ENCODE measurements around the gene ZNF320. TPM values are rescaled to one million over a fixed set of nuclear protein-coding genes. Genes with fewer than 3 reads are reported as not detected.
"Not testable (repeated sequence)": the region's sequence is repeated elsewhere in the genome, so short reads cannot be mapped to it uniquely, and the experiment has no call there.

The ZNF320 gene
- total and polyA plus RNA-seq, 4 donors, result 5.0 to 34.6 (median 12.3) TPM

- no peak overlapping the region for H3K9ac ChIP-seq (ENCODE audit: insufficient read depth in 1 of 2, low read length in 2 of 2)
- no peaks in the 10 kb centered on the region for H3K4me1 ChIP-seq (ENCODE audit: control insufficient read depth in 5 of 5, insufficient read depth in 5 of 5, low read length in 5 of 5)
- H3K27ac ChIP-seq (ENCODE audit: low read depth in 1 of 2, low read length in 1 of 2), result no peak overlapping the region
- 90 to 92% methylated on average over 3 of the region's 3 CpGs for WGBS, 2 donors
- no peaks in the 10 kb centered on the region for H3K36me3 ChIP-seq (ENCODE audit: control insufficient read depth in 4 of 4, insufficient read depth in 4 of 4, low read length in 4 of 4)
- no peak for DNase-seq
- TF ChIP-seq, protein P1, sequence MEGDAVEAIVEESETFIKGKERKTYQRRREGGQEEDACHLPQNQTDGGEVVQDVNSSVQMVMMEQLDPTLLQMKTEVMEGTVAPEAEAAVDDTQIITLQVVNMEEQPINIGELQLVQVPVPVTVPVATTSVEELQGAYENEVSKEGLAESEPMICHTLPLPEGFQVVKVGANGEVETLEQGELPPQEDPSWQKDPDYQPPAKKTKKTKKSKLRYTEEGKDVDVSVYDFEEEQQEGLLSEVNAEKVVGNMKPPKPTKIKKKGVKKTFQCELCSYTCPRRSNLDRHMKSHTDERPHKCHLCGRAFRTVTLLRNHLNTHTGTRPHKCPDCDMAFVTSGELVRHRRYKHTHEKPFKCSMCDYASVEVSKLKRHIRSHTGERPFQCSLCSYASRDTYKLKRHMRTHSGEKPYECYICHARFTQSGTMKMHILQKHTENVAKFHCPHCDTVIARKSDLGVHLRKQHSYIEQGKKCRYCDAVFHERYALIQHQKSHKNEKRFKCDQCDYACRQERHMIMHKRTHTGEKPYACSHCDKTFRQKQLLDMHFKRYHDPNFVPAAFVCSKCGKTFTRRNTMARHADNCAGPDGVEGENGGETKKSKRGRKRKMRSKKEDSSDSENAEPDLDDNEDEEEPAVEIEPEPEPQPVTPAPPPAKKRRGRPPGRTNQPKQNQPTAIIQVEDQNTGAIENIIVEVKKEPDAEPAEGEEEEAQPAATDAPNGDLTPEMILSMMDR (IDR thresholded peaks at IDR 0.05; ENCODE audit: control extremely low read depth, extremely low read depth), result no peak
- ATAC-seq (ENCODE audit: insufficient read depth, low FRiP score), result no peak
- no peak overlapping the region for H3K4me3 ChIP-seq
- peaks cover 0 to 4% (median 0%) of the 10 kb centered on the region in 4 donors for H3K9me3 ChIP-seq (ENCODE audit: control insufficient read depth in 4 of 4, insufficient read depth in 3 of 4, low read length in 3 of 4)
- H3K27me3 ChIP-seq (ENCODE audit: control insufficient read depth in 3 of 3, insufficient read depth in 3 of 3, low read length in 2 of 3), result no peaks in the 10 kb centered on the region
Observed at GRCh38 chr19:52871466-52871865, 26.0 kb downstream of the ZNF320 start.

- DNase-seq; H3K36me3 ChIP-seq (ENCODE audit: control insufficient read depth in 4 of 4, insufficient read depth in 4 of 4, low read length in 4 of 4); H3K4me1 ChIP-seq (ENCODE audit: control insufficient read depth in 5 of 5, insufficient read depth in 5 of 5, low read length in 5 of 5); H3K4me3 ChIP-seq; H3K27me3 ChIP-seq (ENCODE audit: control insufficient read depth in 3 of 3, insufficient read depth in 3 of 3, low read length in 2 of 3); H3K27ac ChIP-seq (ENCODE audit: low read depth in 1 of 2, low read length in 1 of 2); H3K9ac ChIP-seq (ENCODE audit: insufficient read depth in 1 of 2, low read length in 2 of 2); ATAC-seq (ENCODE audit: insufficient read depth, low FRiP score); H3K9me3 ChIP-seq (ENCODE audit: control insufficient read depth in 4 of 4, insufficient read depth in 3 of 4, low read length in 3 of 4): not testable (repeated sequence)
- WGBS, 2 donors, result 92 to 93% methylated on average over 11 of the region's 11 CpGs
Observed at GRCh38 chr19:52868031-52868430, 29.4 kb downstream of the ZNF320 start.

DNA sequence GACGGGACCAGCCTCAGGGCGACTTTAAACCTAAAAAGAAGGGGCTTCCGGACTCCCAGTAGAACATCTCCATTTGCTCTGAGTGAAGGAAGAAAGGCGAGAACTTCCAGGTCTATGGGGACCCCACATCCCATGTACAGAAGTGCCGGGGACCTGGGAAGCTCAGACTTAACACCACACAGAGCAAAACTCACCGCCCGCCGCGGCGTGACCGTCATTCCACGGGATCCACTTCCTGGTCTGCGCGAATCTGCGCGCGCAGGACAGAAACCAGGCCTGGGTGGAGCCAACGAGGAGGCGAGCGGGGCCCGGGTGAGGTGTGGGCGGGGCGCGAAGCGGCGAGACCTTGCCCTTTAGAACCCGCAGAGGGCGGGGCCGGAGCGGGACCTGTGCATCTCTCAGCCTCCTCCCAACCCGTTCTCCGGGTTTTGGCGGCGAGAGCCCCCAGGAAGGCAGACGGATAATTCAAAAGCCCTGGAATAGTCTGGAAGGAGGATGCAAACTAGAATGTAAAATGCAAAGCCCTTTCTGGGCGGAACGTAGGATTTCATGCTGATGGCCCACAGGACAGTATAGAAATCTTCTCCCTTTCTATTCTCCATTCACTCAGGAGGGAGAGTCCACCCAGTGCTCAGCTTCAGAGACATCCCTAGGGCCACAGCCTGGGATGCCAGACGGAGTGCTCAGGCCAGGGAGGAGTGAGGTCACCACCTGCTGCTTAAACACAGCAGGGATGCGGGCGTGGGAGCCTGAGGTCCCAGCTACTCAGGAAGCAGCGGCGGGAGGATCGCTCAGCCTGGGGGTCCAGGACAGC, 39.9 kb downstream of the ZNF320 start, which contains the start of gene ZNF468:
Gene ZNF468 (minus strand): TSS at position 242 of the 814 bp plus-strand sequence. CDS start 3,347 bp downstream, outside the sequence.
- H3K9me3 ChIP-seq (ENCODE audit: control insufficient read depth in 4 of 4, insufficient read depth in 3 of 4, low read length in 3 of 4); H3K4me1 ChIP-seq (ENCODE audit: control insufficient read depth in 5 of 5, insufficient read depth in 5 of 5, low read length in 5 of 5); H3K27me3 ChIP-seq (ENCODE audit: control insufficient read depth in 3 of 3, insufficient read depth in 3 of 3, low read length in 2 of 3): not testable (repeated sequence)
- H3K4me3 ChIP-seq, result peak within 1 kb of the TSS; percentile 71
- H3K9ac ChIP-seq (ENCODE audit: insufficient read depth in 1 of 2, low read length in 2 of 2), result peak within 1 kb of the TSS in 1 of 2 donors; percentile 42
- peak; percentile 99 for ATAC-seq (ENCODE audit: insufficient read depth, low FRiP score)
- DNase-seq, result peak; percentile 53 to 68 (median 57)
- WGBS, 2 donors, result 3 to 4% methylated on average over 38 to 43 of the region's 43 CpGs
- peak within 1 kb of the TSS; percentile 64 to 72 for H3K27ac ChIP-seq (ENCODE audit: low read depth in 1 of 2, low read length in 1 of 2)
- H3K36me3 ChIP-seq (ENCODE audit: control insufficient read depth in 4 of 4, insufficient read depth in 4 of 4, low read length in 4 of 4), result peaks cover 4 to 10% (median 6%) of the 10 kb centered on the region in 4 donors

DNA sequence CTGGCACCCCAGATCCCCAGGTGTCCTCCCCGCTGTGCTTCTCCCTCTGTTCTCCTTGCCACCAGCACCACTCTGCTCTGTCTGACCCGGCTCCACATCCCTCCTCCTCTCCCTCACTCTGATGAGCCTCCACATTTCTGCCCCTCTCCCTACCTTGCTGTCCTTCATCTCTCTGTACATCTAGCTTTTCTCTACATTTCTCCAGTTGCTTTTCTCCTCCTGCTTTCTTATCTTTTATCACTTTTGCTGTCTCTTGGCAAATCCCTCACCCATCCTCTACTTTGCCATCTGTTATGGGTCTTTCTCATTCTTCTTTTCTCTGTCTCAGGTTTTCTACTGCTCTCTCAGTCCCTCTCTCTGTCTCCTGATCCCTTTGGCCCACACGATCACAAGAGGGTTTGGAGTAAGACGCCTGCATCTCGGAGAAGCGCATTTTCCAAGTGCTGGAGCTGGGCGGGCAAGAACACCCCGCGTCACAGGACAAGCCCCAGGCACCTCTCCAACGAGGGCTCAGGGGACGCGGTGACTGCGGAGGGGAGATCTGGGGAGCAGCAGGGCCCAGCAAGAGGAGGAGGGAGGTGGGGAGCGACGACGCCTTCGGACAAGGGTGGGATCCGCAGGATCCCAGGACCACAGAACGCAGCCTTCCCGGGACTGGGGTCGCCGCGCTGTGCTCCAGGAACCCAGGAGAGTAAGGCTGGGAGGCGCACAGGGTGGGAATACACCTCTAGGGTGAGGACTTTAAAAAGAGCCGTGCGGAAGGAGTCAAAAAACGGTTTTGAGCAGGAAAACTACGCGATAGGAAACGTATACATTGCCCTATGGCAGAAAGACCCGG, 40.7 kb downstream of the ZNF320 start:
- H3K36me3 ChIP-seq (ENCODE audit: control insufficient read depth in 4 of 4, insufficient read depth in 4 of 4, low read length in 4 of 4), result peaks cover 4 to 10% (median 7%) of the 10 kb centered on the region in 4 donors
- 0 to 3% methylated on average over 20 to 27 of the region's 31 CpGs for WGBS, 2 donors
- H3K27ac ChIP-seq (ENCODE audit: low read depth in 1 of 2, low read length in 1 of 2), result peak overlapping the region; percentile 64 to 72
- ATAC-seq (ENCODE audit: insufficient read depth, low FRiP score), result peak; percentile 2
- not testable (repeated sequence) for H3K27me3 ChIP-seq (ENCODE audit: control insufficient read depth in 3 of 3, insufficient read depth in 3 of 3, low read length in 2 of 3); H3K4me1 ChIP-seq (ENCODE audit: control insufficient read depth in 5 of 5, insufficient read depth in 5 of 5, low read length in 5 of 5); H3K9me3 ChIP-seq (ENCODE audit: control insufficient read depth in 4 of 4, insufficient read depth in 3 of 4, low read length in 3 of 4)
- DNase-seq, result peak in 2 of 3 donors; percentile 2 to 3
- peak overlapping the region; percentile 71 for H3K4me3 ChIP-seq
- H3K9ac ChIP-seq (ENCODE audit: insufficient read depth in 1 of 2, low read length in 2 of 2), result peak overlapping the region in 1 of 2 donors; percentile 42

Small RNA genes within 50 kb of the gene (small RNA-seq; reads per million reads assigned to genes)
- gene ZNF320 (ENCODE audit: low replicate concordance), result 0.40 reads per million, percentile 51 among the genes with 10 or more reads in this experiment

Other genes with a start within 250 kb of the ZNF320 start
- 10 to 100 TPM; 18.5 to 28.0 TPM for gene ZNF611, start 162.6 kb downstream of the ZNF320 start, total RNA-seq
- 1 to 10 TPM; 4.3 to 7.8 TPM for gene ZNF611, start 162.6 kb downstream of the ZNF320 start, polyA plus RNA-seq
- 10 to 100 TPM in 1 of 2 donors, 1 to 10 TPM in 1; 8.7 to 12.9 TPM for gene ZNF600, start 110.8 kb downstream of the ZNF320 start, total RNA-seq
- 10 to 100 TPM in 1 of 2 donors, 1 to 10 TPM in 1; 3.5 to 14.8 TPM for gene ZNF600, start 110.8 kb downstream of the ZNF320 start, polyA plus RNA-seq
- gene ZNF28, start 76.0 kb downstream of the ZNF320 start, total RNA-seq, result 10 to 100 TPM; 17.8 to 22.1 TPM
- gene ZNF28, start 76.0 kb downstream of the ZNF320 start, polyA plus RNA-seq, result 1 to 10 TPM; 3.0 to 6.2 TPM
- 10 to 100 TPM; 13.2 to 36.3 TPM for gene ZNF468, start 40.0 kb downstream of the ZNF320 start, total RNA-seq
- gene ZNF468, start 40.0 kb downstream of the ZNF320 start, polyA plus RNA-seq, result 10 to 100 TPM in 1 of 2 donors, 1 to 10 TPM in 1; 8.5 to 11.1 TPM
- 10 to 100 TPM in 1 of 2 donors, 1 to 10 TPM in 1; 6.9 to 18.9 TPM for gene ZNF888, start 25.8 kb upstream of the ZNF320 start, total RNA-seq
- gene ZNF888, start 25.8 kb upstream of the ZNF320 start, polyA plus RNA-seq, result 1 to 10 TPM; 2.2 to 4.5 TPM
- 10 to 100 TPM; 10.2 to 20.9 TPM for gene ZNF816, start 65.2 kb upstream of the ZNF320 start, total RNA-seq
- gene ZNF816, start 65.2 kb upstream of the ZNF320 start, polyA plus RNA-seq, result 1 to 10 TPM; 2.9 to 3.7 TPM
- not detected for gene ERVV-1, start 116.3 kb upstream of the ZNF320 start, total RNA-seq
- gene ERVV-1, start 116.3 kb upstream of the ZNF320 start, polyA plus RNA-seq, result not detected
- not detected for gene ERVV-2, start 147.1 kb upstream of the ZNF320 start, total RNA-seq
- gene ERVV-2, start 147.1 kb upstream of the ZNF320 start, polyA plus RNA-seq, result not detected
- gene ZNF160, start 205.8 kb upstream of the ZNF320 start, total RNA-seq, result 10 to 100 TPM; 26.8 to 86.9 TPM
- 10 to 100 TPM; 16.7 to 17.9 TPM for gene ZNF160, start 205.8 kb upstream of the ZNF320 start, polyA plus RNA-seq
- 10 to 100 TPM in 1 of 2 donors, 1 to 10 TPM in 1; 4.5 to 16.6 TPM for gene ZNF415, start 235.3 kb upstream of the ZNF320 start, total RNA-seq
- 1 to 10 TPM; 3.1 to 3.3 TPM for gene ZNF415, start 235.3 kb upstream of the ZNF320 start, polyA plus RNA-seq